Endothelial cell of umbilical vein (primary cell): ENCODE results near the gene UBR3. TPM values are rescaled to one million over a fixed set of nuclear protein-coding genes. Genes with fewer than 3 reads are reported as not detected.

Experiments
- BruUV-seq: library from RNA; stranded (reverse); fragments of 400-500 nt; replicated peaks from 2 replicates; lab custom pipeline; 2021; lab: Mats Ljungman, UMichigan
- CTCF ChIA-PET: fragments of 300-600, 350-600 bp; sonication (Branson Sonifier 250); formaldehyde crosslinking; loops from one replicate; lab custom pipeline; 2021; ENCODE audit warnings: antibody characterized with exemption, inconsistent platforms; lab: Charles Lee
- POLR2A ChIA-PET: fragments of 300-600, 350-600 bp; sonication (Branson Sonifier 250); formaldehyde crosslinking; loops from one replicate; lab custom pipeline; 2021; ENCODE audit warnings: antibody characterized with exemption, inconsistent platforms; lab: Charles Lee
- DNase-seq: peaks from one replicate; pipeline ENCODE4 v3.0.0-alpha.2; 2011; ENCODE audit warnings: low read depth, low spot score
- FAIRE-seq: peaks from 2 replicates; lab custom pipeline; 2011; peaks lifted over from hg19 to GRCh38; lab: Jason Lieb, UNC
- H2AFZ ChIP-seq: 2 replicates; pipeline ENCODE4 v1.6.0; 2012; ENCODE audit warnings: low read depth, low read length, control low read depth, inconsistent platforms
- H3K27ac ChIP-seq: 2 replicates; pipeline ENCODE4 v1.5.1; 2011; ENCODE audit warnings: low read depth, mild to moderate bottlenecking, control low read depth, low read length, moderate library complexity; ENCODE audit not compliant: insufficient read depth
- H3K27me3 ChIP-seq, 2 experiments: 2 replicates each; pipeline versions ENCODE4 v1.6.0 to v1.6.1; 2011; ENCODE audit warnings: low read length in 2 of 2, mixed read lengths in 1 of 2; ENCODE audit not compliant: control insufficient read depth in 2 of 2, insufficient read depth in 2 of 2
- H3K36me3 ChIP-seq, 2 experiments: 2 replicates in 1 of 2; 3 replicates in 1 of 2; pipeline ENCODE4 v1.5.1; 2011; ENCODE audit warnings: low read length in 2 of 2, mild to moderate bottlenecking in 1 of 2, moderate library complexity in 1 of 2; ENCODE audit not compliant: control insufficient read depth in 2 of 2, insufficient read depth in 2 of 2; ENCODE audit errors: extremely low read depth in 1 of 2
- H3K4me1 ChIP-seq: 3 replicates; pipeline ENCODE4 v1.5.1; 2011; ENCODE audit warnings: mild to moderate bottlenecking, low read length; ENCODE audit not compliant: control insufficient read depth, insufficient read depth; ENCODE audit errors: extremely low read depth
- H3K4me2 ChIP-seq: 2 replicates; pipeline ENCODE4 v1.6.1; 2011; ENCODE audit warnings: low read length, control low read depth, mixed read lengths; ENCODE audit not compliant: insufficient read depth
- H3K4me3 ChIP-seq, 3 experiments: fragments of 200-600 bp in 1 of 3; sonication (generic), shearing (Covaris generic) in 1 of 3; replicated peaks in 1 of 3; 2 replicates each; pipeline ENCODE4 v1.5.1; 2011 to 2016; ENCODE audit warnings: control low read depth in 3 of 3, low read length in 3 of 3, mild to moderate bottlenecking in 2 of 3, inconsistent platforms in 1 of 3, low read depth in 1 of 3, moderate library complexity in 1 of 3; ENCODE audit not compliant: insufficient read depth in 1 of 3
- H3K79me2 ChIP-seq: 2 replicates; pipeline ENCODE4 v1.6.0; 2012; ENCODE audit warnings: low read length, inconsistent platforms; ENCODE audit not compliant: control insufficient read depth, insufficient read depth
- H3K9ac ChIP-seq: replicated peaks from 2 replicates; pipeline ENCODE3; 2011; ENCODE audit warnings: low read length, control low read depth; ENCODE audit not compliant: insufficient read depth; ENCODE audit errors: extremely low read depth
- H3K9me1 ChIP-seq: replicated peaks from 3 replicates; pipeline ENCODE4 v1.6.0; 2011; ENCODE audit warnings: mild to moderate bottlenecking, low read length; ENCODE audit not compliant: control insufficient read depth, insufficient read depth; ENCODE audit errors: extremely low read depth
- H3K9me3 ChIP-seq: replicated peaks from 2 replicates; pipeline ENCODE4 v1.5.1; 2012; ENCODE audit warnings: low read length, inconsistent platforms; ENCODE audit not compliant: control insufficient read depth, insufficient read depth
- H4K20me1 ChIP-seq: replicated peaks from 2 replicates; pipeline ENCODE3; 2011; ENCODE audit warnings: mild to moderate bottlenecking, low read length; ENCODE audit not compliant: control insufficient read depth, insufficient read depth; ENCODE audit errors: extremely low read depth
- EZH2 ChIP-seq: IDR thresholded peaks from 2 replicates; pipeline ENCODE4 v1.6.1; 2012; ENCODE audit warnings: borderline replicate concordance, low read depth, mild to moderate bottlenecking, moderate library complexity, low read length, inconsistent platforms; ENCODE audit not compliant: severe bottlenecking
- FOS ChIP-seq: IDR thresholded peaks from 2 replicates; pipeline ENCODE4 v1.6.1; 2011; ENCODE audit warnings: mild to moderate bottlenecking, low read length, moderate library complexity, borderline replicate concordance; ENCODE audit not compliant: insufficient read depth
- GATA2 ChIP-seq: IDR thresholded peaks from 2 replicates; pipeline ENCODE4 v1.7.0; 2011; ENCODE audit warnings: low read depth, mild to moderate bottlenecking, moderate library complexity, mixed read lengths, low read length; ENCODE audit not compliant: insufficient read length, insufficient read depth
- JUN ChIP-seq: IDR thresholded peaks from 2 replicates; pipeline ENCODE4 v1.6.1; 2011; ENCODE audit warnings: borderline replicate concordance, low read depth; ENCODE audit not compliant: insufficient read length, insufficient read depth
- MAX ChIP-seq: IDR thresholded peaks from 2 replicates; pipeline ENCODE4 v1.6.1; 2011; ENCODE audit not compliant: insufficient read depth, insufficient read length
- MYC ChIP-seq: IDR thresholded peaks from one replicate; pipeline ENCODE4 v1.6.1; 2011; ENCODE audit warnings: mild to moderate bottlenecking, low read depth, low read length
- POLR2A ChIP-seq: IDR thresholded peaks from 2 replicates; pipeline ENCODE4 v1.6.1; 2012; ENCODE audit warnings: low read depth, mild to moderate bottlenecking, control low read depth, low read length
- POLR2AphosphoS5 ChIP-seq: IDR thresholded peaks from 2 replicates; pipeline ENCODE4 v1.6.1; 2012; ENCODE audit warnings: low read depth, mild to moderate bottlenecking, control low read depth, low read length, moderate library complexity; ENCODE audit not compliant: insufficient read depth
- dilution Hi-C: fragments of 300-500 bp; cut with MboI; formaldehyde crosslinking; loops from one replicate; pipeline ENCODE4 v1.15.0; 2019; ENCODE audit warnings: low sequenced_read_pairs; ENCODE audit not compliant: extremely low pct_ligation_motif_present
- intact Hi-C: fragments of 100-400 bp; cut with micrococcal nuclease; formaldehyde crosslinking; loops from one replicate; pipeline ENCODE4 v1.10.0; 2022
- polyA plus RNA-seq, 4 experiments: library from polyadenylated mRNA; depleted of rRNA in 3 of 4; stranded (reverse) in 3 of 4; unstranded in 1 of 4; fragments of >200 nt; gene quantifications; 2 replicates each; pipeline versions ENCODE4 v1.2.1 to v1.2.3, GENCODE V29; 2011 to 2012; ENCODE audit warnings: missing spikeins in 1 of 4
- total RNA-seq: library from RNA; stranded (reverse); gene quantifications from 2 replicates; pipeline ENCODE4 v1.2.3, GENCODE V29; 2021
- TF ChIP-seq, protein P1 (sequence below), 2 donors: IDR thresholded peaks; 1 replicate in 1 of 2; 2 replicates in 1 of 2; pipeline ENCODE4 v1.5.1; 2011; ENCODE audit warnings: low read length in 2 of 2, mild to moderate bottlenecking in 2 of 2, moderate library complexity in 2 of 2, control low read depth in 1 of 2, inconsistent platforms in 1 of 2, low read depth in 1 of 2; ENCODE audit not compliant: insufficient read depth in 1 of 2; ENCODE audit errors: extremely low read depth in 1 of 2

UBR3 gene
- total and polyA plus RNA-seq, 2 donors (not counting 3 experiments of a cell fraction or from before 2014, with no cell fraction given) = 5.3 to 27.5 TPM

- H3K4me2 ChIP-seq = no peak overlapping the region
- H3K27me3 ChIP-seq = no peaks in the 10 kb centered on the region
- H3K36me3 ChIP-seq = peaks cover 0 to 2% of the 10 kb centered on the region in 2 experiments
- H3K79me2 ChIP-seq = no peaks in the 10 kb centered on the region
- no peak overlapping the region for H3K9ac ChIP-seq
- no peaks in the 10 kb centered on the region for H4K20me1 ChIP-seq
- H2AFZ ChIP-seq = no peak overlapping the region
- ChIA-PET CTCF (interaction anchor here (1.5 kb wide), 1 partner anchor 149 kb away, joined by 5 read pairs; no protein-coding TSS in a partner anchor), POLR2A (no interaction called here)
- dilution Hi-C loops = no loop called here
- FAIRE-seq (no peak), DNase-seq (peak; percentile 5)
- intact Hi-C loops = no loop called here
- TF ChIP-seq JUN = no peak
- TF ChIP-seq POLR2AphosphoS5 = no peak
- TF ChIP-seq MAX = no peak
- TF ChIP-seq MYC = no peak
- TF ChIP-seq GATA2 = no peak
- TF ChIP-seq EZH2 = no peak
- no peak for TF ChIP-seq POLR2A
- no peak for TF ChIP-seq FOS
- TF ChIP-seq, protein P1, sequence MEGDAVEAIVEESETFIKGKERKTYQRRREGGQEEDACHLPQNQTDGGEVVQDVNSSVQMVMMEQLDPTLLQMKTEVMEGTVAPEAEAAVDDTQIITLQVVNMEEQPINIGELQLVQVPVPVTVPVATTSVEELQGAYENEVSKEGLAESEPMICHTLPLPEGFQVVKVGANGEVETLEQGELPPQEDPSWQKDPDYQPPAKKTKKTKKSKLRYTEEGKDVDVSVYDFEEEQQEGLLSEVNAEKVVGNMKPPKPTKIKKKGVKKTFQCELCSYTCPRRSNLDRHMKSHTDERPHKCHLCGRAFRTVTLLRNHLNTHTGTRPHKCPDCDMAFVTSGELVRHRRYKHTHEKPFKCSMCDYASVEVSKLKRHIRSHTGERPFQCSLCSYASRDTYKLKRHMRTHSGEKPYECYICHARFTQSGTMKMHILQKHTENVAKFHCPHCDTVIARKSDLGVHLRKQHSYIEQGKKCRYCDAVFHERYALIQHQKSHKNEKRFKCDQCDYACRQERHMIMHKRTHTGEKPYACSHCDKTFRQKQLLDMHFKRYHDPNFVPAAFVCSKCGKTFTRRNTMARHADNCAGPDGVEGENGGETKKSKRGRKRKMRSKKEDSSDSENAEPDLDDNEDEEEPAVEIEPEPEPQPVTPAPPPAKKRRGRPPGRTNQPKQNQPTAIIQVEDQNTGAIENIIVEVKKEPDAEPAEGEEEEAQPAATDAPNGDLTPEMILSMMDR (IDR thresholded peaks at IDR 0.05; ENCODE audit: extremely low read depth in 1 of 2, insufficient read depth in 1 of 2, low read depth in 1 of 2, low read length in 2 of 2) = no peak
- no peak overlapping the region for H3K4me3 ChIP-seq
- no peaks in the 10 kb centered on the region for H3K4me1 ChIP-seq
- no TSS peak for BruUV-seq
- H3K9me3 ChIP-seq = no peaks in the 10 kb centered on the region
- no peaks in the 10 kb centered on the region for H3K9me1 ChIP-seq
- no peak overlapping the region for H3K27ac ChIP-seq
These were observed 178.4 kb downstream of the UBR3 start for GRCh38 chr2:170005702-170006101.
